HG03025 (cell line): ENCODE data around the gene FN3K.
"Not testable (repeated sequence)": the region's sequence is repeated elsewhere in the genome, so short reads cannot be mapped to it uniquely, and the experiment has no call there.

Experiments used
- ATAC-seq: cut with Tn5 transposase; IDR thresholded peaks from one replicate; pipeline ENCODE4 v1.9.1; 2021; ENCODE audit warnings: mild to moderate bottlenecking, moderate library complexity; ENCODE audit not compliant: unreplicated experiment, low FRiP score

FN3K gene

DNA sequence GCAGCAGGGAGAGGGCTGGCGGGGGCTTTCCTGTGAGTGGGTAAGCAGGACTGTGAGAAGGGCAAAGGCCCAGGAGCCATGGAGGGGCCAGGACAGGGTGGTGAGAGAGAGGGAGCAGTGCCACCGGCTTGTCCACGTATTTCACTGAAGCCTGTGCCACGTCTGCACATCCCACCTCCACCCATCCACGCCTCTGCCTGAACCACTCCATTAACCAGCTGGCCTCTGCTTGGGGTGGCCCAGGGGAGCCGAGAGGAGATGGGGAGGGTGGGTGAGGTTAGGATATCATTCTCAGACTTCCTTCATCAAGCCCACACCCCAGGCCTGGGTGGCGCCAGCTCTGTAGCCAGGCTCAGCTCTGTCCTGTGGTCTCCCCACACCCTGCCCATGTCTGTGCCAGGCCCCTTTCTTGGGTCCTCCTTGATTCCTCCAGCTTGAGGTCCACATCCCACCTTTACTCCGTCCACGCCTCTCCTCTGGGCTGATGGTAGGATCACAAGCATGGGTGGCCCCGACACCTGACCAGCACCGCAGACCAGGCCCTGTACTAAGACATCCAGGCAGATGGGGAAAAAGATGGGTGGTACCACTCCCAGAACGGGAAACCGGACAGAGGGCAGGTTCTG, 3.2 kb upstream of the FN3K start:
- no peak for ATAC-seq

DNA sequence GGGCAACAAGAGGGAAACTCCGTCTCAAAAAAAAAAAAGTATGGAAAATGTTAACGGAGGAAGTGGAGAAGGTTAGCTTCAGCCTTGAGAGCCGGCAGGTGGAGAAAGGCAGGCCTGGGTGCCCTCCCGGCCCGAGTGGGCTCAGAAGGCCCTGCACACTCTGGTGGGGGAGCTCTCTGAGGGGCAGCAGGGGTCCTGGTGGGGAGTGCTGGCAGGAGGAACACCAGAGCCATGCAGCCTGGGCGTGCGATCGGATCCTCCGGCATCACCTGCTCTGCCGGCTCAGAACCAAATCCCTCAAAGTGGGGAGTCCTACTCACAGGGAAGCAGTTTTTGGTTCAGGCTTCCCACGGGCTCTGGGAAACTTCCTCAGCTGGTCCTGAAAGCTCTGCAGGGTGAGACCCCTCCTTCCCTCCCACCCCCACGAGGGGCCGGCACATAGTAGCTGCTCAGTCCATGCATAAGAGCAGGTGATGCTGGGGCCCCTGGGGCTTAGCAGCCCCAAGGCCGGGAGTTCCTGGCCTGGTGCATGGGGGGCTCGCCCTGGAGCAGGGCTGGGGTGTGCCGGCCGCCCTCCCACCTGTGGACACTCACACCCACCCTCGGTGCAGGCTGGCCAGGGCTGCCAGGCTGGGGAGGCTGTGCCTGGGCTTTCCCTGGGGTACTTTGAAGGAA, 1.2 kb downstream of the FN3K start:
- no peak for ATAC-seq

DNA sequence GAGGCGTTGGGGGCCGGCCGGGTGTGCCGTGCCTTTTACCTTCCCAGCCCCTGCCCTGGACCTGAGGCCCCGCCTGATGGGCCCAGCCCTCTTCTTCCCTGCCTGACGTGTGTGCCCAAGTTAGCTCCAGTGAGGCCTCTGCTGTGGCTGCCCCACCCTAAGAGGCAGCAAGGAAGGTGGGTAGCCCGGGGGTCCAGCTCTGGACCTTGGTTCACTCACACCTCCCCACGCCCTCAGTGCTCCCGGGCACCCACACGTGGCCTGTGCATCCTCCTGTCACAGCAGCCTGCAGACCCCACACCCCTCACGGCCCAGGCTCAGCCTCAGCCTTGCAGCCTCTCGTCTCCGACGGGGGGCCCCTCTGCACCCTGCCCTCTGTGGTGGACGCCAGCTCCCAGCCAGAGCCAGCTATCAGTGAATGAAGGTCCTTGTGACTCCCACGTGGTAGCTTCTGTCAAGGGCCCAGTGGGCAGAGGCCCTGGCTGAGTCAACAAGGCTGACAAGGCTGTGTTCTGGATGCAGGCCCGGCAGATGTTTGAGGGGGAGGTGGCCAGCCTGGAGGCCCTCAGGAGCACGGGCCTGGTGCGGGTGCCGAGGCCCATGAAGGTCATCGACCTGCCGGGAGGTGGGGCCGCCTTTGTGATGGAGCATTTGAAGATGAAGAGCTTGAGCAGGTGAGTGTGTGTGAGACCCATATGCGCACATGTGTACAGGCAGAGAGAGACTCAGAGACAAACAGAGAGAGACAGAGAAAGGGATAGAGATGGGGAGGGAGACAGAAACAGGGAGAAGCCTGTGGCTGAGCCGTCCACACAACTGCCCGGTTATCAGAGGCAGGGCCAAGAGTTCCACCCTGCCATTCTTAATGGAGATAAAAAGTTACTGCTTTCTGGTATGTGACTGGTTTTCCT, 2.8 kb downstream of the FN3K start:
- no peak for ATAC-seq

DNA sequence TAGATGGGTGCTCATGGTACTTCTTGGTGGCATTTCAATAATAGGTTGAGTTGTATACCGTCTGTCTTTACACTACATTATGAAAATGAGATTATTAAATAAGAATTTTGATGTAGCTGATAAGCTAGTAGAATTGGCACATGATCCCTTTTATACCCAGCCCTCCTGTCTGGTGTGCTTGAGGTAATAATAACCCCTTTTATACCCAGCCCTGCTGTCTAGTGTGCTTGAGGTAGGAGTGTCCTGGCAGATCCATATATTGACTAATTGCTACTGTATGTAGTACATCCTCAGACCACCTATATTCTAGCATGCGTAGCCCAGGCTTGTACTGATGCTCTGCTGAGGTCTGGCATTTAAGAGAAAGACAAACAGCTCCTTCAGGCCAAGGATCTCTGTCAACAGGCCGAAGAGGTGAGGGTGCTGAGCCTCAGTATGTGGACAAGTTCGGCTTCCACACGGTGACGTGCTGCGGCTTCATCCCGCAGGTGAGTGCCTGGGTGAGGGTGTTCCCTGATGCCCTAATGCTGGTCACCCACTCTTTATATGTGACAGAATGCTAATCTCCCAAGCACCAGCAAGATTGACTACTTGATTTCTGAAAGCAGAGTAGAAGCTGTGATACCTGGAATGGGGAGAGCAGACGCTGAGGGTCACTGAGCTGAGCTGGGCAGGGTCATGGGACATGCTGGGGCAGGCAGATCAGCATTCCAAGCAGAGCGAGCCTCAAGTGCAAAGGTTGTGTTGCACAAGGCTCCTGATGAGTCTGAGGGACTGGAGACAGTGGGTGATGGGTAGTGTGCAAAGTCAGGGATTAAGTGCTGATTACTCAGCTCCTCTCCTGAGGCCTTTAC, 5.7 kb downstream of the FN3K start:
- no peak for ATAC-seq

DNA sequence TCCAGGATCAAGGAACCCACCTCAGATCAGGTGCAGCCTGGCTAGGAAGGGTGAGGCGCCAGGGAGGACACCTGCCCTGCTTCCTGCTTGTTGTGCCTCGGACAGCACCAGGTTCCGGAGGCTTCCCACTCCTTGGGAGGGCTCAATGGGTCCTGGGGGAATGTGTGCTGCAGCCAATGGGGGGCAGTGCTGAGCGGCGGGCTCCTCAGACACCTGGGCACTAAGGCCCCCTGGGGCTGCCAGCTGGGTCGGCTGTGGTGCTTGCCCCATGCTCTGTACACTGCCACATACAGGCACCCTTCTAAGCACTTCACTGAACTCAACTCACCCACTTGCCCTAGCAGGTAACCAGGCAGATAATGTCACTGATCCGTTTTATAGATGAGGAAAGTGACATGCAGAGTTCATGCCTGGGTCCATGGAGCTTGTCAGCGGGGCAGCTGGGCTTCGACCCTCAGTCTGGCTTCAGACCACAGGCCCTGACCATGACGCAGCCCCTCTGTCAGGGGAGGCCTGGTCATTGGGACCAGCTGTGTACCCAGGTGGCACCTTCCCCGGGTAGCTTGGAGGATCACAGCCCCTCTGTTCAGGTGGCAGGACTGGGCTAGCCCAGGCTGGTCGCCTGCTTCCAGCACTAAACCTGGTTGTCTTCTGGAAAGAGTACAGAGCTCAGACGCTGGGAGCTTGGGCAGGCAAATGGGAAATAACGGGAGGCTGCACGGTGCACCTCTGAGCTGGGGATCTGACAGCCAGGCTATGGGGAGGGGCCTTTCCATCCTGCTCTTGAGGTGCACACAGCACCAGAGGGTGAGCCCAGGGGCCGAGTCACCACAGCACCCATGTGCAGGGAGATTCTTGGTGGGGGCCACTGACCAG, 8.2 kb downstream of the FN3K start:
- no peak for ATAC-seq

DNA sequence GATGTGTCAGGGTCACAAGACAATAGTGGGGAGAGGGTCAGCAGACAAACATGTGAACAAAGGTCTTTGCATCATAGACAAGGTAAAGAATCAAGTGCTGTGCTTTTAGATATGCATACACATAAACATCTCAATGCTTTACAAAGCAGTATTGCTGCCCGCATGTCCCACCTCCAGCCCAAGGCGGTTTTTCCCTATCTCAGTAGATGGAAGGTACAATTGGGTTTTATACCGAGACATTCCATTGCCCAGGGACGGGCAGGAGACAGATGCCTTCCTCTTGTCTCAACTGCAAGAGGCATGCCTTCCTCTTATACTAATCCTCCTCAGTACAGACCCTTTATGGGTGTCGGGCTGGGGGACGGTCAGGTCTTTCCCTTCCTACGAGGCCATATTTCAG, 9.3 kb downstream of the FN3K start:
- ATAC-seq = not testable (repeated sequence)

DNA sequence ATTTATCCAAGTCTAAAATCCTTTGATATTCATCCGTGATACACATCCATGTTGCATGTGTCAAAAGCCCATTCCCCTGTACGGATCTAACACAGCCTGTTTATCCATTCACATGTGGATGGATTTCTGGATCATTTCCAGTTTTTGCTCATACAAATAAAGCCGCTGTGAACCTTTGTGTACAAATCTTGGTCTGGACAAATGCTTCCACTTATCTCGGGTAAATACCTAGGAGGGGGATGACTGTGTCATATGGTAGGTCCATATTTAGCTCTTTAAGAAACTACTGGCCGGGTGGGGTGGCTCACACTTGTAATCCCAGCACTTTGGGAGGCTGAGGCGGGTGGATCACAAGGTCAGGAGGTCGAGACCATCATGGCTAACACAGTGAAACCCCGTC, 10.1 kb downstream of the FN3K start:
- no peak for ATAC-seq

DNA sequence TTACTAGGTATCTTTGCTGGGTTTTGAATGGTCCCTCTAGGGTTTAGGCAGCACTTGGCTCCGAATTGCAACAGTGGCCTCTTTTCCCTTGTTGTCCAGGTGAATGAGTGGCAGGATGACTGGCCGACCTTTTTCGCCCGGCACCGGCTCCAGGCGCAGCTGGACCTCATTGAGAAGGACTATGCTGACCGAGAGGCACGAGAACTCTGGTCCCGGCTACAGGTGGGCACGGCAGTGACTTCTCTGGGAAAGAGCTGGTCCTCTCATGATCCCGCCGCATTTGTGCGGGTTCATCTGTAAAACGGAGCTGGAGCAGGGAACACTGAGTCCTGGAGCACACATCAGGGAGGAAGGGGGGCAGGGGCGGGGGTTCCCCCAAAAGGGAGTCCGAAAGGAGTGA, 13.3 kb downstream of the FN3K start:
- no peak for ATAC-seq

DNA sequence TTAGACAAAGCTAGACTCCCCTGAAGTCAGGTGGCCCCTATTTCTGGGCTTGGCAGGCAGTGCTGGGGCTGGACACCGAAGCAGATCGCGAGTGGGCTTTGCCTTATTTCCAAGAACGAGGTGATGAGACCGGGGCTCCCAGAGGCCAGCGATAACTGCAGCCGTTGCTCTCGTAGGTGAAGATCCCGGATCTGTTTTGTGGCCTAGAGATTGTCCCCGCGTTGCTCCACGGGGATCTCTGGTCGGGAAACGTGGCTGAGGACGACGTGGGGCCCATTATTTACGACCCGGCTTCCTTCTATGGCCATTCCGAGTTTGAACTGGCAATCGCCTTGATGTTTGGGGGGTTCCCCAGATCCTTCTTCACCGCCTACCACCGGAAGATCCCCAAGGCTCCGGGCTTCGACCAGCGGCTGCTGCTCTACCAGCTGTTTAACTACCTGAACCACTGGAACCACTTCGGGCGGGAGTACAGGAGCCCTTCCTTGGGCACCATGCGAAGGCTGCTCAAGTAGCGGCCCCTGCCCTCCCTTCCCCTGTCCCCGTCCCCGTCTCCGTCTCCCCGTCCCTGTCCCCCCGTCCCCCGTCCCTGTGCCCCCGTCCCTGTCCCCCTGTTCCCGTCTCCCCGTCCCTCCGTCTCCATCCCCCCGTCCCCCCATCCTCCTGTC, 15.0 kb downstream of the FN3K start:
- no peak for ATAC-seq

DNA sequence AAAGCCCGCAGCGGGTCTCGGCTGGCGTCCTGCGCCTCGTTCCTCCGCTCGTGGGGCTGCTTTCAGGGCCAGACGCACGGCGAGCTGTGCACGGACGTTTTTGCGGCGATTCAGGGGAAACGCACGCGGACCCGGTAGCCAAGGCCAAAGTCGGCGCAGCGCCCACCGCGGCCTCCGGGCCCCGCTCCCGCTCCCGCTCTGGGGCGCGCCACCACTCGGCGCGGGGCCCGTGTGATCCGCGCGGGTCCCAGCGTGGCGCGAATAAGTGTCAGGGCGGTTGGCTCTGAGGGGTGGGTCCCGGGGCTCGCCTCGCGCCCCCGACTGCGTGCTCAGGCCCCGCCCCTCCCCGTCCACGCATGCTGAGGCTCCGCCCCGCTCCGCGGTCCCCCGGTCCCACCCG, 15.8 kb downstream of the FN3K start:
- peak; percentile 23 for ATAC-seq

DNA sequence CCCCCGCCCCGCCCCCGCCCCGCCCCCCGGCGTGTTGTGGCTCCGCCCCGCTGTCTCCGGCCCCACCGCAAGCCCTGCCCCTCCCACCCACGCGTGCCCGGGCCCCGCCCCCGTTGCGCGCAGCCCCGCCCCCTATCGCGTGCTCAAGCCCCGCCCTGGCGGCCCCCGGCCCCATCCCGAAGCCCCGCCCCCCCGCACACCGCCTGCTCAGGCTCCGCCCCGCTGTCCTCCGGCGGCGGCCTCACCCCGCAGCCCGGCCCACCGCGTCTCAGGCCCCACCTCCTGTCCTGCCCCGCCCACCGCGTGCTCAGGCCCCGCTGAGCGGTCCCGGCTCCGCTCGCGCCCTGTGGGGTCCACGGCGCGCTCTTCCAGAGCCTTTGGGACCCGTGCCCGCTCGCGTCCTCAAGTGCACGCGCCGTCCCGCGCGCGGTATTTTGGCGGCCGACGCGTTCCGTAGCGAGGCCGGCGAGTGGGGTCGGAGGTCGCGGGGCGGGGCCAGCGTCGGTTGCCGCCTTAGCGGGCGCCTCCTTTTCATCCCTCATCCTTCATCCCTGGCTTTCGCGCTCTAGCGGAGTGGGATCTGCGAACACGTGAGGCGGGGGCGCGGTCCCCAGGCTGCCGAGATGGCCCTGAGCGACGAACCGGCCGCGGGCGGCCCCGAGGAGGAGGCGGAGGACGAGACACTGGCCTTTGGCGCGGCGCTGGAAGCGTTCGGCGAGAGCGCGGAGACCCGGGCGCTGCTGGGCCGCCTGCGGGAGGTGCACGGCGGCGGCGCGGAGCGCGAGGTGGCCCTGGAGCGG, 16.4 kb downstream of the FN3K start, which contains the start of gene TBCD:
Gene TBCD (plus strand): TSS at position 495 of the 800 bp plus-strand sequence. CDS start 129 bp downstream, at position 624.
- ATAC-seq = peak; percentile 65

DNA sequence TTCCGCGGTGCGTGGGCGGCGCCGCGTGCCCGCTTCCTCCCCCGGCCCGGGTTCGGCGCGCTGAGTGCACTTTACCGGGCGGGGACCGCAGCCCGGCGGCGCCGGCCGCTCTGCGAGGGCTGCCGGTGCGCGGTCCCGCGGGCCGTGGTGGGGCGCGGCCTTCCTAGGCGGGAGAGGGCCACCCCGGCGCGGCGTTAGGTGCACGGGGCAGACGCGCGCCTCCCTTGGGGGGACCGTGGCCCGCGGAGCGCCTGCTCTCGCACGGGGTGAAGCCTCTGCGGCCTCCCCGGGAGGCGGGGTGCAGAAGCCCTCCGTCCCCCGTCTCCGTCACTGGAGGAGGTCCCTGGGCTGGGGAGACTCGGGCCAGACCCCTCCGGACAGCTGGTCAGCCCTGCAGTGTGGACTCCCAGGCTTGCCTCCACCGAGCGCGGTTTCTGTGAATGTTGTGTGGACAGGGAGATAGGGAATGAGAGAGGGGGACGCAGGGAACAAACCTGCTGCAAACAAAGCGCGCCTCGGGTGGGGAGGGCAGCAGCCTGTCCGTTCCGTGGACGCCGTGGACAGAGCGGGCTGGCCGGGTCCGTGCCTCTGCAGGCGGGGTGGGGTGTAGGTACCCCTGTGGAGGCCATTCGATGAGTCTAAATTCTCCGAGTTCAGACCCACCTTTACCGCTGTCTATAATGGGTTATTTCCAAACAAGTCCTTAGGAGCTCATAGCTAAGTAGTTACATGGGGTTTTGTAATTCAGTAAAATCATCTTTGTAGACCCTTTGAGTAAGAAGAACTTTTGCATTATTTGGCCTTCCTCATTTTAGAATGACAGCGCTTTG, 17.2 kb downstream of the FN3K start:
- peak; percentile 28 for ATAC-seq

DNA sequence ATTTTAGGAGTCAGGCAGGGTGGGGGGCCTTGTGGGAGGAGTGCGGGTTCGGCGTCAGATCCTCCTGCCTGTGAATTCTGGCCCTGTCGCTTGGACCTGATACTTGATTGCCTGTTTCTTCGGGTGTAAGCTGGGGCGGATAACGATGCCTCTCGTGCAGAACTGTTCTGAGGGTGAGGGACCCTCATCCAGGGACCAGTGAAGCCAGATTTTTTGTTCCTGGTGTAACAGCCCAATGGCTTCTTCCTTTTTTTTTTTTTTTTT, 17.7 kb downstream of the FN3K start:
- no peak for ATAC-seq

DNA sequence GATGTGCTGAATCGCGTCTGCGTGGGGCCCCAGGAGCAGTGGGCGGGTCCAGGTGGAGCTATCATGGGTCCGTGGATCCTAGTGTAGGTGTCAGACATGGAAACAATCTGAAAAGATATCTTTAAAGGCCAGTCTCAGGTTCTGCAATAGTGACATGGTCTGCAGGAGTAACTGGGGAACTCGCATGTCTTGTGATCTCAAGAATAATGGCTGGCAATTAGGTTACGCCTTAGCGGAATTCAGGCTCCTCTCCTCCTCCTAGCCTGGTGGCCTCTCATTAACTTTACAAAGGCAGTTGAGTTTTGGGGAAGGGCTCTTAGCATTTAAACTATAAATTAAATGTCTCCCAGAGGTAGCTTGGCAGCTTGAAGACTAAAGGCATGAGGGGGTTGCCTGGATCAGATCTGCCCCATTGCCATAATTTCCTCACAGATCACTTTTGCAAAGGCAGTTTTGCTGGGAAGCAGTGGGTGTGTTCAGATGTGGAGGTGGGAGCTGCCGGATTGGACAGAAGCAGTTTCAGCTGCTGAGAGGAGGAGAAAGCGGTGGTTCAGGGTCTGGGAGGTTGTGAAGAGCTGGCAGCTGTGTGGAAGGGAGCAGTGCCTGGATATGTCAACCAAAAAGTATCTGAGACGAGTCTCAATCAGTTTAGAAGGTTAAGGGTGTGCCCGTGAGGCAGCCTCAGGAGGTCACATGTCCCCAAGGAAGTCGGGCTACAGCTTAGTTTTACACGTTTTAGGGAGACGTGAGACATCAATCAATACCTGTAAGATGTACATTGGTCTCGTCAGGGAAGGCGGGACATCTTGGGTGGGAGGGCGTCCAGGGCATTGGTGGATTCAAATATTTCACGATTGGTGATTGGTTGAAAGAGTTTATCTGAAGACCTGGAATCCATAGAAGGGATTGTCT, 19.1 kb downstream of the FN3K start:
- no peak for ATAC-seq

DNA sequence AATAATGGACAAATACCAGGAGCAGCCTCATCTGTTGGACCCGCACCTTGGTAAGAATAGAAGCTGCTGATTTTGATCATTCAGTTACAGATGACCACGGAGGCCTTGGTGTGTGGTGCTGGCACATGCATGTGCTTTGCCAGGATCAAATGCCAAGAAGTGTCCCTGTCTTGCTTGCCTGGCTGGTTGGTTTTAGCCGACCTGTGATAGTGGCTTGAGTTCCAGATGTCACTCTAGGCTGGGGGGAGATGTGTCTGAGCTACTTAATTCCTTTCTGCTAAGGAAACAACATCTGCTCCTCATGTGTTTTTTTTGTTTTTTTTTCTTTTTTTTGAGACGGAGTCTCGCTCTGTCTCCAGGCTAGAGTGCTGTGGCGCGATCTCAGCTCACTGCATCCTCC, 20.8 kb downstream of the FN3K start:
- ATAC-seq = no peak

DNA sequence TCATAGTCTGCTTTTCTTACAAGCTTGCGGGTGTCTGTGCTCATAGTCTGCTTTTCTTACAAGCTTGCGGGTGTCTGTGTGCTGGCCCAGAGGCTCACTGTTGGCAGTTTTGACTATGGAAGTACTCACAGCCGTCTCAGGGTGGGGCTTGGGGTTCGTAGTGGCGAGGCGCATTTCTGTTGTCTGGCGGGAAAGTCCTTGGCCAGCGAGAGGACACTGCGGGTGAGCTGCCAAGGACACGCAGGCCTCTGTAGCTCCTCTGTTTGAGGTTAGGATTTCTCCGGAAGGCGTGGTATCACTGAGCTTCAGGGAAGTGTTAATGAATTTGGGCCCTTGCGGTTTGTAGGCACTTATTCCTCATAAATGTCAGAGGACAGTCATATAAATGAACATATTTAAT, 30.0 kb downstream of the FN3K start:
- no peak for ATAC-seq
